Gastrocnemius medialis (tissue), 4 donors: Measurements from ENCODE around the gene SIPA1.

Source experiments
- POLR2A ChIP-seq, 2 donors: fragments of 450-650 bp; IDR thresholded peaks; one replicate each; pipeline ENCODE4 v1.6.1; 2017; ENCODE audit warnings: antibody characterized with exemption in 2 of 2, mild to moderate bottlenecking in 2 of 2, moderate library complexity in 2 of 2
- TF ChIP-seq, protein P1 (sequence below), 5 experiments: fragments of 450-650 bp in 3 of 5; fragments of 200-600 bp in 2 of 5; sonication (generic) in 2 of 5; IDR thresholded peaks in 4 of 5; conservative IDR thresholded peaks in 1 of 5; 1 replicate in 4 of 5; 2 replicates in 1 of 5; pipeline ENCODE4 v1.5.1; 2016 to 2019; ENCODE audit warnings: antibody characterized with exemption in 5 of 5, mild to moderate bottlenecking in 3 of 5, moderate library complexity in 3 of 5

GRCh38 chr11:65698205-65698604, 60.3 kb downstream of the SIPA1 start:
- TF ChIP-seq POLR2A (IDR thresholded peaks at IDR 0.05) = no peak
- TF ChIP-seq, protein P1, sequence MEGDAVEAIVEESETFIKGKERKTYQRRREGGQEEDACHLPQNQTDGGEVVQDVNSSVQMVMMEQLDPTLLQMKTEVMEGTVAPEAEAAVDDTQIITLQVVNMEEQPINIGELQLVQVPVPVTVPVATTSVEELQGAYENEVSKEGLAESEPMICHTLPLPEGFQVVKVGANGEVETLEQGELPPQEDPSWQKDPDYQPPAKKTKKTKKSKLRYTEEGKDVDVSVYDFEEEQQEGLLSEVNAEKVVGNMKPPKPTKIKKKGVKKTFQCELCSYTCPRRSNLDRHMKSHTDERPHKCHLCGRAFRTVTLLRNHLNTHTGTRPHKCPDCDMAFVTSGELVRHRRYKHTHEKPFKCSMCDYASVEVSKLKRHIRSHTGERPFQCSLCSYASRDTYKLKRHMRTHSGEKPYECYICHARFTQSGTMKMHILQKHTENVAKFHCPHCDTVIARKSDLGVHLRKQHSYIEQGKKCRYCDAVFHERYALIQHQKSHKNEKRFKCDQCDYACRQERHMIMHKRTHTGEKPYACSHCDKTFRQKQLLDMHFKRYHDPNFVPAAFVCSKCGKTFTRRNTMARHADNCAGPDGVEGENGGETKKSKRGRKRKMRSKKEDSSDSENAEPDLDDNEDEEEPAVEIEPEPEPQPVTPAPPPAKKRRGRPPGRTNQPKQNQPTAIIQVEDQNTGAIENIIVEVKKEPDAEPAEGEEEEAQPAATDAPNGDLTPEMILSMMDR (IDR thresholded peaks at IDR 0.05 in 4 of 5, conservative IDR thresholded peaks at IDR 0.05 in 1 of 5) = no peak
